Measurements from ENCODE around the gene FOXP2. TPM values are rescaled to one million over a fixed set of nuclear protein-coding genes. Genes with fewer than 3 reads are reported as not detected.

Gene FOXP2
- total RNA-seq, 1 experiment from 2014 or later: 0.28 TPM

GRCh38 chr7:114628362-114628761 lies 213.7 kb downstream of the FOXP2 start:
- Histone ChIP-seq H3K4me3 (ENCODE audit: insufficient read depth, low read depth, low read length) (no peak overlapping the region), H3K36me3 (replicated peaks; ENCODE audit: control insufficient read depth, insufficient read depth, low read length) (no peaks in the 10 kb centered on the region), H3K27me3 (ENCODE audit: control insufficient read depth, insufficient read depth, low read length) (no peaks in the 10 kb centered on the region)
- no peak for DNase-seq

DNA sequence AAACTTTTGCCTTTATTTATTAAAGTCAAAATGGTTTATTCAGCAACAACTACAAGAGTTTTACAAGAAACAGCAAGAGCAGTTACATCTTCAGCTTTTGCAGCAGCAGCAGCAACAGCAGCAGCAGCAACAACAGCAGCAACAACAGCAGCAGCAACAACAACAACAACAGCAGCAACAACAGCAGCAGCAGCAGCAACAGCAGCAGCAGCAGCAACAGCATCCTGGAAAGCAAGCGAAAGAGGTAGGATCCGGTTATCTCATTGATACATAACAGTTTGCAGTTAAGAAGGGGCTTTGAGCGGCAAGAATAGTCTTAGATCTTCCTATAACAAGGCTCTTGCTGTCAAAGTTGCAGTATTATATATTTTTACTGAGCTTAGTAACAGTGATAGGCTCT lies 215.1 kb downstream of the FOXP2 start:
- Histone ChIP-seq H3K4me3 (ENCODE audit: insufficient read depth, low read depth, low read length) (no peak overlapping the region), H3K27me3 (ENCODE audit: control insufficient read depth, insufficient read depth, low read length) (no peaks in the 10 kb centered on the region), H3K36me3 (replicated peaks; ENCODE audit: control insufficient read depth, insufficient read depth, low read length) (no peaks in the 10 kb centered on the region)
- DNase-seq: no peak

DNA sequence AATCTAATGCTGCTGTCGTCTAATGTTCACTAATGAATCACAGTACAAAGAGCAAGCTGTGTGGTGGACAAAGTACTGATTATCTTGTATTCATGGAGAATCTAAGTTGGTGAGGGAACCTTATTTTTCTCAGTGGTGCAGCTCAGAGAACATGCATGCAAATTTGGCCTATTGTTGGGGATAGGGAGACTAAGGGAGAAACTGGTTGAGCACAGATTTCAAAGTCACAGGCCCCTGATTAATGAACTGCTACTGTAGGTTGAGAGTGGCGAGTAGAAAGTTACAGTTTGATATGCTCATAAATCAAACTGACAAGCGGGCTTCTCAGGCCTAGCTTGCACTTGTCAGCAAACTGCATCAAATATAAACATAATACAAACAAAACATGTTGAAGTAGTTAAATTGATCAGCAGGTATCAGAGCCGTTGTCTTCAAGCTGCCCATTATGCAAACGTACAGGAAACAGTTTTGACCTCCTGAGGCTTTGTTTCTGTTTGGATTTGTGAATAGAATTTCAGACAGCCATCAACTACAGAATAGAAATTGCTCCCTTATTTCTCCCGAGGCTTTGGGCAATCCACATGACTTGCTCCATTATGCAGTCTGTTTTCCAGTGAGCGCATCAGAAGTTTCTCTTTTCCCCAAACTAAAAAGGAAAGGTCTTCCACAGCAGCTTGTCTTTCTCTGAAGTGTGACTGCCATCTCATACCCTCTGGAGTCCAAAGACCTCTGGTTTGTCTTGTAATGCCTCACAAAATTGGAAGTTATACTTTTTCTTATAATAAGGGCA lies 215.8 kb downstream of the FOXP2 start:
- H3K27me3 ChIP-seq (ENCODE audit: control insufficient read depth, insufficient read depth, low read length): no peaks in the 10 kb centered on the region
- no peak overlapping the region for H3K4me3 ChIP-seq (ENCODE audit: insufficient read depth, low read depth, low read length)
- no peaks in the 10 kb centered on the region for H3K36me3 ChIP-seq (replicated peaks; ENCODE audit: control insufficient read depth, insufficient read depth, low read length)
- DNase-seq: no peak

DNA sequence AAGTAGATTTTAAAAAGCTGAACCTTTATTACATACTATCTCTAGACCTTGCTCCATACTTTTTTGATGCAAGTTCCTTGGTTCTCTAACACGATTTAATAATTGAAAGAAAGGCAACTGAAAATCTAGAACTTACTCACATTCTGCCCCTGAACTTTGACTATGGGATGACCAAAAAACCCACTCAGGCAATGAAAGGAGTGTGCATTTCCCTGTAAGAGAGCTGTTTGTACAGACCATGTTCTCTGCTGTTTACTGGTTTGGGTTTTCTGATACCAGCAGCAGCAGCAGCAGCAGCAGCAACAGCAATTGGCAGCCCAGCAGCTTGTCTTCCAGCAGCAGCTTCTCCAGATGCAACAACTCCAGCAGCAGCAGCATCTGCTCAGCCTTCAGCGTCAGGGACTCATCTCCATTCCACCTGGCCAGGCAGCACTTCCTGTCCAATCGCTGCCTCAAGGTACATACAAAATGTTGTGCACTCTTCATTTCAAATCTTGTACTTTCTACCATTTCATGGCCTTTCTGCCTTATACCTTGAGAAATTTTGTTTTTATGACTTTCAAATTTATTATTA lies 216.7 kb downstream of the FOXP2 start:
- no peak for DNase-seq
- H3K27me3 ChIP-seq (ENCODE audit: control insufficient read depth, insufficient read depth, low read length): no peaks in the 10 kb centered on the region
- H3K4me3 ChIP-seq (ENCODE audit: insufficient read depth, low read depth, low read length): no peak overlapping the region
- no peaks in the 10 kb centered on the region for H3K36me3 ChIP-seq (replicated peaks; ENCODE audit: control insufficient read depth, insufficient read depth, low read length)

DNA sequence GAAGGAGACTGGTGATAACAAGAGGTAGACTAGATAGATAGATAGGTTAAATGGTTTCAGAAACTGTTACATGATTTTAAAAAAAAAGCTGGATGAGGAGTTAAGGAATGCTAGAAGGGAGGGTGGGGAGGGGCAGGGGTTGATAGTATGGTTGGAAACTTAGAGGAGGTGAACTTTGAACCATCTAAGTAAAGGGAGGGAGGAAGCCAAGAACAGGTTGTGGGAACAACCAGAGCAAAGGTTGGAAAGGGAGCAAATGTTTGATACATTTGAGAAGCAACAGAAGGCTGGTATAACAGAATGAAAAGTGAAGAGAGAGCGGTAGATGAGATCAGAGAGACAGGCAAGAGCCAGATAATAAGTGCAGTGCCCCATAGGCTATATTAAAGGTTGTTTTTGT lies 224.8 kb downstream of the FOXP2 start:
- Histone ChIP-seq H3K4me3 (ENCODE audit: insufficient read depth, low read depth, low read length) (no peak overlapping the region), H3K36me3 (replicated peaks; ENCODE audit: control insufficient read depth, insufficient read depth, low read length) (no peaks in the 10 kb centered on the region), H3K27me3 (ENCODE audit: control insufficient read depth, insufficient read depth, low read length) (no peaks in the 10 kb centered on the region)
- DNase-seq: no peak

DNA sequence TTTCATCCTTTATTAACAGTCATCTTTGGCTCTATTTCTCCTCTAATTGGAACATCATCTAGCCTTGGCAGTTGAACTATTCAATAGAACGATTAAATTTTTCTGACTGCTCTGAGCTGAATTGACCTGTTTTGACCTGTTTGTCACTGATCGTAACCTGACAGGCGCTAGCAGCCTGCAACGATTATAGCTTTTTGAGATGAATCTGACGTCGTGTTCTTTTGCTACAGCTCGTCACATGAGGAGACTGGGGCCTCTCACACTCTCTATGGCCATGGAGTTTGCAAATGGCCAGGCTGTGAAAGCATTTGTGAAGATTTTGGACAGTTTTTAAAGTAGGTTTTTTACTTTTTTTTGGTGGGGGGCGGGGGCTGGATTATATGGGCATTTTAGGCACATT lies 229.8 kb downstream of the FOXP2 start:
- no peak for DNase-seq
- Histone ChIP-seq H3K4me3 (ENCODE audit: insufficient read depth, low read depth, low read length) (no peak overlapping the region), H3K27me3 (ENCODE audit: control insufficient read depth, insufficient read depth, low read length) (no peaks in the 10 kb centered on the region), H3K36me3 (replicated peaks; ENCODE audit: control insufficient read depth, insufficient read depth, low read length) (no peaks in the 10 kb centered on the region)

DNA sequence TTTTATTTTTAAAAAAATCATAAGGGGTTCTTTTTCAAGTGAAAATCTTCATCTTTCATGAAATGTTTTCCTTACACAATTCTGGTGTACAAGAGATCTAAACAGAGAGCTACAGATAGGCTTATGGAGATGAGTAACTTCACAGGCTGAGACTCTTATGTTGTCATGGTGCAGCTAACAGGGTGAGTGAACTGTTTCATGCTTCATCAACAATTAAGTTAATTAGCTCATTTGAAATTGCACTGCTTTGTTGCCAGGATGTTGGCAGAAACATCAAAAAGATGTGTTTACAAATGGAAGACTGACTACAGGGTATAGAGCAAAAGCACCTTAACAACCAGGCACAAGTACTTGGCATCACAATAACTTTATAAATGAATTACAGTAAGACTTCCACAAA lies 230.8 kb downstream of the FOXP2 start:
- DNase-seq: no peak
- H3K4me3 ChIP-seq (ENCODE audit: insufficient read depth, low read depth, low read length): no peak overlapping the region

GRCh38 chr7:114647518-114647917 lies 232.9 kb downstream of the FOXP2 start:
- no peaks in the 10 kb centered on the region for H3K27me3 ChIP-seq (ENCODE audit: control insufficient read depth, insufficient read depth, low read length)
- DNase-seq: no peak
- no peaks in the 10 kb centered on the region for H3K36me3 ChIP-seq (replicated peaks; ENCODE audit: control insufficient read depth, insufficient read depth, low read length)
- H3K4me3 ChIP-seq (ENCODE audit: insufficient read depth, low read depth, low read length): no peak overlapping the region

More for the DNA sequence above, 230.8 kb downstream of the FOXP2 start:
- Histone ChIP-seq H3K36me3 (replicated peaks; ENCODE audit: control insufficient read depth, insufficient read depth, low read length) (no peaks in the 10 kb centered on the region), H3K27me3 (ENCODE audit: control insufficient read depth, insufficient read depth, low read length) (no peaks in the 10 kb centered on the region)

DNA sequence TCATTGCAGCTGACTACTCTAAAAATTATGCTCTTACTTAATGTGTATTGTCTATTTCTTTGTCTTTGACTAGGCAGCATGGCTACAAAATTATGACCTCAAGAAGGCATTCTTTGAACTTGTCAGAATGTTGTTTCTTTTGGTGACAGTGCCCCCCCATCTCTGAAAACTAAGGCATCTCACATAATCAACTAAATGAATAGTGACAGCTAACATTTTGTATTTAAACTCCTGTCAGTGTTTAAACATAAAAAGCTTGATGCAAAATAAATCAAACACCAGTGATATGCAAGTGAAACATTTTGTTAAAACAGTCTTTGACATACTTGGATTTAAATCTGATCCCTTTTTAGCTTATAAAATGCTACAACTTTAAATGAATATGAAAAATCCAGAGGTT lies 233.5 kb downstream of the FOXP2 start:
- H3K36me3 ChIP-seq (replicated peaks; ENCODE audit: control insufficient read depth, insufficient read depth, low read length): no peaks in the 10 kb centered on the region
- H3K27me3 ChIP-seq (ENCODE audit: control insufficient read depth, insufficient read depth, low read length): no peaks in the 10 kb centered on the region
- no peak for DNase-seq
- H3K4me3 ChIP-seq (ENCODE audit: insufficient read depth, low read depth, low read length): no peak overlapping the region

DNA sequence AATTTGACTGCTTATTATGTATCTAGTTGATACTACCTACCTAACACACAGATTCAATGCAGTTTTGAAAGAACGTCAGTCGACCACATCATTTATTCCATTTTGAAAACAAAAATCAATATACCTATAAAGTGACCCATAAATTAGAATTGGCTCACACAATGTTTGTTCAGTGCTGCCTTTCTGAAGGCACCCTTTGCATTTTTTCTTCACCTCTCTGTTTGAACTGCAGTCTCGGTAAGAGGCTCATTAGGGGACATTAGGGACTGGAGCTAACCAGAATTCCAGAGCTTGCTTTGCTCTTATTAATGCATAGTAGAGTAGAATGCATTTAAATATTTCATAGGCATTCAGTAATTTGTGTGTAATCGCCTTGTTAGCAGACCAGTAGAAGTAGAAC lies 234.1 kb downstream of the FOXP2 start:
- Histone ChIP-seq H3K36me3 (replicated peaks; ENCODE audit: control insufficient read depth, insufficient read depth, low read length) (no peaks in the 10 kb centered on the region), H3K27me3 (ENCODE audit: control insufficient read depth, insufficient read depth, low read length) (no peaks in the 10 kb centered on the region)
- DNase-seq: no peak

GRCh38 chr7:114649689-114650088 lies 235.1 kb downstream of the FOXP2 start:
- H3K27me3 ChIP-seq (ENCODE audit: control insufficient read depth, insufficient read depth, low read length): no peaks in the 10 kb centered on the region
- no peaks in the 10 kb centered on the region for H3K36me3 ChIP-seq (replicated peaks; ENCODE audit: control insufficient read depth, insufficient read depth, low read length)
- H3K4me3 ChIP-seq (ENCODE audit: insufficient read depth, low read depth, low read length): no peak overlapping the region
- DNase-seq: no peak

More for the DNA sequence above, 234.1 kb downstream of the FOXP2 start:
- H3K4me3 ChIP-seq (ENCODE audit: insufficient read depth, low read depth, low read length): no peak overlapping the region

- Histone ChIP-seq H3K36me3 (replicated peaks; ENCODE audit: control insufficient read depth, insufficient read depth, low read length) (no peaks in the 10 kb centered on the region), H3K27me3 (ENCODE audit: control insufficient read depth, insufficient read depth, low read length) (no peaks in the 10 kb centered on the region), H3K4me3 (ENCODE audit: insufficient read depth, low read depth, low read length) (no peak overlapping the region)
- peak; percentile 3 for DNase-seq
Measured at GRCh38 chr7:114650491-114650890, 235.9 kb downstream of the FOXP2 start.

DNA sequence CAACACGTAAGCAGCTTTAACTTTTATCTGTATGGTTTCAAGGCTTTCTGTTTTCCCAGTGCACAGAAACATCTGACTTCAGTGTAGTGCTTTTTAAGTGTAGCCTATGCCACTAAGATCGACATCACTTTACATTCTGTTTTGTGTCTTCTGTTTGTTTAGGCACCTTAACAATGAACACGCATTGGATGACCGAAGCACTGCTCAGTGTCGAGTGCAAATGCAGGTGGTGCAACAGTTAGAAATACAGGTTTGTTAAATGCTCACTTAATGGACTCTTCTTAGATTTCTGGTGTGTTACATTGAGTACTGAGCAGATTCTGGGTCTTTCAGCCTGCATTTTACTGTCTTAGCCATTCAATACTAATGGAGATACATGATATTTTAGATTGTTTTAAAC lies 237.4 kb downstream of the FOXP2 start:
- H3K27me3 ChIP-seq (ENCODE audit: control insufficient read depth, insufficient read depth, low read length): no peaks in the 10 kb centered on the region
- no peak overlapping the region for H3K4me3 ChIP-seq (ENCODE audit: insufficient read depth, low read depth, low read length)

DNA sequence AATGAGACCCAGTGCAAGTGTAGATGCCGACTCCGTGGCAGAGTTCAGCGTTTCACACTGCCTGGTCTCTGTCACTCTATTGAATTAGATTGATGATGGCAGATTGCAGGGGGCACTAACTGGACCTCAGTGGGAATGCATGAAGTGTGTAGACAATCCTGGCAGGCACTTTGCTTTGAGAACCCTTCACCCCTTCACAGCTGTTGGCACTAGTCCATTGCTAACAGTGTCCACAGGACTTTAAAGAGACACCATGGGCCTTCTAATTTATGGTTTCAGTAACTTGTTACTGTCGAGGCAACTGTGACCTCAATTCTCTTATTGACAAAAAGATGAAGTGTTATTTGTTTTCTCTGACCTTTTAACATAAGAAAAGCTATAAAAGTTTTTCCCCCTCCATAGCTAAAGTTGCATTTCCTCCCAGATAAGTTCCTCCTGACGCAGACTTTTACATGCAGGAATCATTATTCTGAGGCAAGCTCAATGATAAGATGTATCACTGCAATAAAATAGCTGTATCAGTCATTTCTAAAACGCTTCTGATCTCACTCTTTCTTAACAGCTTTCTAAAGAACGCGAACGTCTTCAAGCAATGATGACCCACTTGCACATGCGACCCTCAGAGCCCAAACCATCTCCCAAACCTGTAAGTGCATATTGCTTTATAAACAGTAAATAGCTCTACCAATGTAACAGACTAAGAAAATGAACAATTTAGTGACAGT lies 238.9 kb downstream of the FOXP2 start:
- Histone ChIP-seq H3K36me3 (replicated peaks; ENCODE audit: control insufficient read depth, insufficient read depth, low read length) (no peaks in the 10 kb centered on the region), H3K27me3 (ENCODE audit: control insufficient read depth, insufficient read depth, low read length) (no peaks in the 10 kb centered on the region), H3K4me3 (ENCODE audit: insufficient read depth, low read depth, low read length) (no peak overlapping the region)
- DNase-seq: no peak

More for the DNA sequence above, 237.4 kb downstream of the FOXP2 start:
- no peak for DNase-seq
- H3K36me3 ChIP-seq (replicated peaks; ENCODE audit: control insufficient read depth, insufficient read depth, low read length): no peaks in the 10 kb centered on the region

- no peak for DNase-seq
- Histone ChIP-seq H3K4me3 (ENCODE audit: insufficient read depth, low read depth, low read length) (no peak overlapping the region), H3K36me3 (replicated peaks; ENCODE audit: control insufficient read depth, insufficient read depth, low read length) (no peaks in the 10 kb centered on the region), H3K27me3 (ENCODE audit: control insufficient read depth, insufficient read depth, low read length) (no peaks in the 10 kb centered on the region)
Measured at GRCh38 chr7:114656466-114656865, 241.9 kb downstream of the FOXP2 start.
